DOHH2 (cell line): ENCODE measurements around the gene SPRING1.

ENCODE experiments used
- H3F3A ChIP-seq: fragments of 200-600 bp; sonication (generic), shearing (Covaris generic); 2 replicates; pipeline ENCODE4 v1.6.0; 2016; ENCODE audit warnings: antibody characterized with exemption, mild to moderate bottlenecking; ENCODE audit not compliant: control insufficient read depth, insufficient read depth
- H3K27ac ChIP-seq: fragments of 200-600 bp; sonication (generic); 2 replicates; pipeline ENCODE4 v1.5.1; 2014; ENCODE audit warnings: low read depth, mild to moderate bottlenecking, low read length, moderate library complexity
- H3K27me3 ChIP-seq: fragments of 200-600 bp; sonication (generic); 2 replicates; pipeline ENCODE4 v1.6.1; 2014; ENCODE audit warnings: mild to moderate bottlenecking, low read length, mixed read lengths; ENCODE audit not compliant: control insufficient read depth
- H3K36me3 ChIP-seq: fragments of 200-600 bp; sonication (generic); 2 replicates; pipeline ENCODE4 v1.6.1; 2014; ENCODE audit warnings: mild to moderate bottlenecking, low read length, moderate library complexity, mixed read lengths; ENCODE audit not compliant: control insufficient read depth
- H3K4me1 ChIP-seq: fragments of 200-600 bp; sonication (generic); 2 replicates; pipeline ENCODE4 v1.6.1; 2014; ENCODE audit warnings: mild to moderate bottlenecking, low read length, mixed read lengths; ENCODE audit not compliant: control insufficient read depth
- H3K4me2 ChIP-seq: fragments of 200-600 bp; sonication (generic); 2 replicates; pipeline ENCODE4 v1.6.0; 2014; ENCODE audit warnings: mild to moderate bottlenecking, low read length, moderate library complexity
- H3K4me3 ChIP-seq: fragments of 200-600 bp; sonication (generic); 2 replicates; pipeline ENCODE4 v1.5.1; 2014; ENCODE audit warnings: mild to moderate bottlenecking, low read length, mixed read lengths
- H3K79me2 ChIP-seq: fragments of 200-600 bp; sonication (generic); 2 replicates; pipeline ENCODE4 v1.6.1; 2014; ENCODE audit warnings: mild to moderate bottlenecking, low read length, mixed read lengths; ENCODE audit not compliant: control insufficient read depth
- H3K9me2 ChIP-seq: fragments of 200-600 bp; sonication (generic); replicated peaks from 2 replicates; pipeline ENCODE4 v1.6.1; 2014; ENCODE audit warnings: mild to moderate bottlenecking, low read length, mixed read lengths; ENCODE audit not compliant: control insufficient read depth
- H3K9me3 ChIP-seq: fragments of 200-600 bp; sonication (generic); 2 replicates; pipeline ENCODE4 v1.6.1; 2014; ENCODE audit warnings: antibody characterized with exemption, low read length, mixed read lengths; ENCODE audit not compliant: control insufficient read depth, insufficient read depth
- H4K20me1 ChIP-seq: fragments of 200-600 bp; sonication (generic); 2 replicates; pipeline ENCODE4 v1.6.0; 2014; ENCODE audit warnings: low read depth, mild to moderate bottlenecking, antibody characterized with exemption, low read length, moderate library complexity; ENCODE audit not compliant: control insufficient read depth, insufficient read depth
- EZH2phosphoT487 ChIP-seq: fragments of 200-600 bp; sonication (generic); IDR thresholded peaks from 2 replicates; pipeline ENCODE4 v1.6.1; 2017; ENCODE audit warnings: borderline replicate concordance, mild to moderate bottlenecking, antibody characterized with exemption, low read length, moderate library complexity, mixed read lengths
- TF ChIP-seq, protein P1 (sequence below): fragments of 200-600 bp; sonication (generic); IDR thresholded peaks from one replicate; pipeline ENCODE4 v1.5.1; 2014; ENCODE audit warnings: antibody characterized with exemption, mild to moderate bottlenecking, low read depth, low read length; ENCODE audit not compliant: poor library complexity, severe bottlenecking

SPRING1 gene

DNA sequence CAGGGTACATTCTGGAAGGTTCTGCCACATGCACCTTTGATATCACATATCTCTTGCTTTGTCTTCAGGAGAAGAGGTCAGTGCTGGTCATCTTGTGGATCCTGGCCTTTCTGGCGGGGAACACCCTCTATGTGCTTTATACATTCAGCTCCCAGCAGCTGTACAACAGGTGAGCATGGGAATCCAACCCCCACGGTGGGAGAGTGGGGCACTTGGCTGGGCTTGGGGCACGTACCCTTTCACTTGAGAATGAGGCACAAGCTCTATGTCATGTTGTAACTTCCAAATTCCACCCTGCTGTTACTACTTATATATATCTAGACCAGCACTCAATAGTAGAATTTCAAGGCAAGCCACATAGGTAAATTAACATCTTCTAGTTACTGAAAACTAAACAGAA, 28.9 kb upstream of the SPRING1 start:
- Histone ChIP-seq H3K79me2 (no peaks in the 10 kb centered on the region), H3K4me1 (no peaks in the 10 kb centered on the region), H3K36me3 (peaks cover 14% of the 10 kb centered on the region), H3K9me3 (no peaks in the 10 kb centered on the region), H4K20me1 (no peaks in the 10 kb centered on the region), H3K9me2 (no peaks in the 10 kb centered on the region), H3K27me3 (no peaks in the 10 kb centered on the region), H3K4me3 (no peak overlapping the region), H3F3A (no peaks in the 10 kb centered on the region), H3K27ac (no peak overlapping the region), H3K4me2 (no peak overlapping the region)
- no peak for TF ChIP-seq EZH2phosphoT487
- TF ChIP-seq, protein P1, sequence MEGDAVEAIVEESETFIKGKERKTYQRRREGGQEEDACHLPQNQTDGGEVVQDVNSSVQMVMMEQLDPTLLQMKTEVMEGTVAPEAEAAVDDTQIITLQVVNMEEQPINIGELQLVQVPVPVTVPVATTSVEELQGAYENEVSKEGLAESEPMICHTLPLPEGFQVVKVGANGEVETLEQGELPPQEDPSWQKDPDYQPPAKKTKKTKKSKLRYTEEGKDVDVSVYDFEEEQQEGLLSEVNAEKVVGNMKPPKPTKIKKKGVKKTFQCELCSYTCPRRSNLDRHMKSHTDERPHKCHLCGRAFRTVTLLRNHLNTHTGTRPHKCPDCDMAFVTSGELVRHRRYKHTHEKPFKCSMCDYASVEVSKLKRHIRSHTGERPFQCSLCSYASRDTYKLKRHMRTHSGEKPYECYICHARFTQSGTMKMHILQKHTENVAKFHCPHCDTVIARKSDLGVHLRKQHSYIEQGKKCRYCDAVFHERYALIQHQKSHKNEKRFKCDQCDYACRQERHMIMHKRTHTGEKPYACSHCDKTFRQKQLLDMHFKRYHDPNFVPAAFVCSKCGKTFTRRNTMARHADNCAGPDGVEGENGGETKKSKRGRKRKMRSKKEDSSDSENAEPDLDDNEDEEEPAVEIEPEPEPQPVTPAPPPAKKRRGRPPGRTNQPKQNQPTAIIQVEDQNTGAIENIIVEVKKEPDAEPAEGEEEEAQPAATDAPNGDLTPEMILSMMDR: no peak

DNA sequence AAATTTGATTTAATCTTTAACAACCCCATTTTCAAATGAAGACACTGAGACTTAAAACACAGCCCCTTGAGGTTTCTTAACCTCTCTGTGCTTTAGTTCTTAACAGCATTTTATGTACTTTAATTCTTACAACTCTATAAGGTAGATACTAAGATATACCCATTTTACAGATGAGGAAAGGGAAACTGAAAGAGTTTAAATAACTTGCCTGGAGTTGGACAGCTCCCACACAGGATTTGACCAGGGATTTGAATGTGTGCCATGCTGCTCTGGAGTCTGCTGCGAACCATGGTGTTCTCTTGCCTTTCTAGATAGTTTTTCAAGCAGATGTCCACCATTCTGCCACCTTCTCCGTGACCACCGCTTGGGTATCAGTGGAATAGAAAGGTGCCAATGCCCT, 28.4 kb upstream of the SPRING1 start:
- Histone ChIP-seq H3K36me3 (peaks cover 18% of the 10 kb centered on the region), H3K27me3 (no peaks in the 10 kb centered on the region), H3K9me3 (no peaks in the 10 kb centered on the region), H3K4me3 (no peak overlapping the region), H3F3A (no peaks in the 10 kb centered on the region), H3K79me2 (no peaks in the 10 kb centered on the region), H3K9me2 (no peaks in the 10 kb centered on the region), H4K20me1 (no peaks in the 10 kb centered on the region), H3K4me2 (no peak overlapping the region), H3K4me1 (no peaks in the 10 kb centered on the region), H3K27ac (no peak overlapping the region)
- TF ChIP-seq, protein P1: no peak
- TF ChIP-seq EZH2phosphoT487: no peak

DNA sequence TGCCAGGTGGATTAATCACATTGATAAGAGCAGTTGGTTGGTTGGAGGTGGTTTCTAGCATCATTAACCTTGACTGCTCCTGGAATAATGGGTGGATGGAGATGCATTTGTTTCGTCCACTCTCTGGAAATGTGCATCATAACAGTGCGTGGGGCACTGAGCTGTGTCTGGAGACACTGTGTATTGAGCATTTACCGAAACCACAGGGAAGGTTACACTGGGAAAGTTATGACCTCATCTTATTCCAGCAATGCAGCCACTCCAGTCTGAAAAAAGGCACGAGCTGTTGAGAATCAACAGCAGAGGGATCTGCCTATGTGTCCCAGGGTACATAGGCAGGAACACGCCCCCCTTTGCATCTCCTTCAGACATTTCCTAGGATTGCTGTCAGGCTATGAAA, 27.4 kb upstream of the SPRING1 start:
- Histone ChIP-seq H3K9me2 (no peaks in the 10 kb centered on the region), H3K4me2 (no peak overlapping the region), H3K36me3 (peaks cover 25% of the 10 kb centered on the region), H3K79me2 (no peaks in the 10 kb centered on the region), H3K27me3 (no peaks in the 10 kb centered on the region), H3F3A (no peaks in the 10 kb centered on the region), H3K9me3 (no peaks in the 10 kb centered on the region), H3K4me3 (no peak overlapping the region), H3K27ac (no peak overlapping the region), H3K4me1 (no peaks in the 10 kb centered on the region), H4K20me1 (no peaks in the 10 kb centered on the region)
- no peak for TF ChIP-seq EZH2phosphoT487
- TF ChIP-seq, protein P1: no peak

DNA sequence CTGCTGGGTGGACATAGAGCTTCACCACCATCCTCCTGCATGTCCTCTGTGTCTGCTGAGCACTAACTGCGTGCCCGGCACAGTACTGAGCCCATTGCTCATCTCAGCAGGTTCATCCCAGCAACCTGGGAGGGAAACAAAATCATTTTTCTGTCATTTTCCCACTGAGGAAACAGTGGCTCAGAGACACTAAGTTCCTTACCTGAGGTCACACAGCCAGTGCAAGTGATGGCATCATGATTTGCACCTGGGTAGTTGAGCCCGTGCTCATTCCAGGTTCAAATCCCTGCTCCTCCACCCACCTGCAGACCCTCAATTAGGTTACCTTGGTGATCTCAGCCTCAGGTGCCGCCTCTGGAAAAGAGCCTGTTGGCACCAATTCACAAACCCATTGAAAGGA, 23.6 kb upstream of the SPRING1 start:
- Histone ChIP-seq H3K4me2 (no peak overlapping the region), H3K79me2 (no peaks in the 10 kb centered on the region), H3K4me3 (no peak overlapping the region), H3K27me3 (no peaks in the 10 kb centered on the region), H3K9me2 (no peaks in the 10 kb centered on the region), H3K36me3 (peaks cover 29% of the 10 kb centered on the region), H3K4me1 (no peaks in the 10 kb centered on the region), H3K9me3 (no peaks in the 10 kb centered on the region), H3F3A (no peaks in the 10 kb centered on the region), H3K27ac (no peak overlapping the region), H4K20me1 (no peaks in the 10 kb centered on the region)
- TF ChIP-seq, protein P1: no peak
- TF ChIP-seq EZH2phosphoT487: no peak
